Activated naive CD4-positive, alpha-beta T cell treated with anti-CD3 and anti-CD28 coated beads, Interleukin-2, amount 50 U/mL, for 24 hours (primary cell): ENCODE results near the gene PRTG.
"Not testable (repeated sequence)": the region's sequence is repeated elsewhere in the genome, so short reads cannot be mapped to it uniquely, and the experiment has no call there.

Experiments
- H3K27ac Mint-ChIP-seq: one replicate; pipeline ENCODE4 v1.8.0; 2021; ENCODE audit warnings: mild to moderate bottlenecking, mixed read lengths
- H3K27me3 Mint-ChIP-seq: one replicate; pipeline ENCODE4 v1.8.0; 2021; ENCODE audit warnings: mixed read lengths
- H3K36me3 Mint-ChIP-seq: one replicate; pipeline ENCODE4 v1.8.0; 2021; ENCODE audit warnings: mixed read lengths
- H3K4me1 Mint-ChIP-seq: one replicate; pipeline ENCODE4 v1.8.0; 2021; ENCODE audit warnings: mixed read lengths
- H3K4me3 Mint-ChIP-seq: one replicate; pipeline ENCODE4 v1.8.0; 2021; ENCODE audit warnings: mild to moderate bottlenecking, mixed read lengths
- H3K9me3 Mint-ChIP-seq: one replicate; pipeline ENCODE4 v1.8.0; 2021; ENCODE audit warnings: mixed read lengths

Gene PRTG

GRCh38 chr15:55649058-55649423 lies 93.9 kb downstream of the PRTG start:
- Mint-ChIP-seq H3K27me3 (no peaks in the 10 kb centered on the region), H3K27ac (no peak overlapping the region), H3K4me3 (no peak overlapping the region), H3K9me3 (no peaks in the 10 kb centered on the region), H3K36me3 (no peaks in the 10 kb centered on the region), H3K4me1 (no peaks in the 10 kb centered on the region)

GRCh38 chr15:55638764-55639163 lies 104.2 kb downstream of the PRTG start:
- no peaks in the 10 kb centered on the region for H3K36me3 Mint-ChIP-seq
- H3K4me3 Mint-ChIP-seq = no peak overlapping the region
- H3K27me3 Mint-ChIP-seq = peaks cover 4% of the 10 kb centered on the region
- no peak overlapping the region for H3K27ac Mint-ChIP-seq
- no peaks in the 10 kb centered on the region for H3K4me1 Mint-ChIP-seq
- no peaks in the 10 kb centered on the region for H3K9me3 Mint-ChIP-seq

GRCh38 chr15:55637086-55637485 lies 105.9 kb downstream of the PRTG start:
- H3K9me3 Mint-ChIP-seq = no peaks in the 10 kb centered on the region
- H3K27me3 Mint-ChIP-seq = peaks cover 4% of the 10 kb centered on the region
- H3K4me3 Mint-ChIP-seq = no peak overlapping the region
- no peaks in the 10 kb centered on the region for H3K36me3 Mint-ChIP-seq
- no peak overlapping the region for H3K27ac Mint-ChIP-seq
- no peaks in the 10 kb centered on the region for H3K4me1 Mint-ChIP-seq

- peaks cover 5% of the 10 kb centered on the region for H3K27me3 Mint-ChIP-seq
- no peaks in the 10 kb centered on the region for H3K36me3 Mint-ChIP-seq
- no peaks in the 10 kb centered on the region for H3K4me1 Mint-ChIP-seq
- H3K27ac Mint-ChIP-seq = no peak overlapping the region
- no peak overlapping the region for H3K4me3 Mint-ChIP-seq
- H3K9me3 Mint-ChIP-seq = no peaks in the 10 kb centered on the region
Measured at GRCh38 chr15:55633731-55634130, 109.2 kb downstream of the PRTG start.

GRCh38 chr15:55632434-55632833 lies 110.5 kb downstream of the PRTG start:
- Mint-ChIP-seq H3K36me3 (no peaks in the 10 kb centered on the region), H3K9me3 (no peaks in the 10 kb centered on the region), H3K27ac (no peak overlapping the region), H3K4me3 (no peak overlapping the region), H3K27me3 (peaks cover 3% of the 10 kb centered on the region), H3K4me1 (no peaks in the 10 kb centered on the region)

- no peak overlapping the region for H3K4me3 Mint-ChIP-seq
Measured at GRCh38 chr15:55630858-55631257, 112.1 kb downstream of the PRTG start.

GRCh38 chr15:55628369-55628730 lies 114.6 kb downstream of the PRTG start:
- no peaks in the 10 kb centered on the region for H3K4me1 Mint-ChIP-seq
- H3K9me3 Mint-ChIP-seq = no peaks in the 10 kb centered on the region
- peaks cover 3% of the 10 kb centered on the region for H3K27me3 Mint-ChIP-seq
- no peak overlapping the region for H3K27ac Mint-ChIP-seq
- no peak overlapping the region for H3K4me3 Mint-ChIP-seq
- no peaks in the 10 kb centered on the region for H3K36me3 Mint-ChIP-seq

More at GRCh38 chr15:55630858-55631257, 112.1 kb downstream of the PRTG start:
- H3K9me3 Mint-ChIP-seq = no peaks in the 10 kb centered on the region
- no peaks in the 10 kb centered on the region for H3K4me1 Mint-ChIP-seq
- no peaks in the 10 kb centered on the region for H3K36me3 Mint-ChIP-seq
- no peak overlapping the region for H3K27ac Mint-ChIP-seq
- peaks cover 3% of the 10 kb centered on the region for H3K27me3 Mint-ChIP-seq

- H3K4me1 Mint-ChIP-seq = no peaks in the 10 kb centered on the region
- H3K4me3 Mint-ChIP-seq = no peak overlapping the region
- peaks cover 3% of the 10 kb centered on the region for H3K27me3 Mint-ChIP-seq
- no peaks in the 10 kb centered on the region for H3K36me3 Mint-ChIP-seq
- no peaks in the 10 kb centered on the region for H3K9me3 Mint-ChIP-seq
- no peak overlapping the region for H3K27ac Mint-ChIP-seq
Measured at GRCh38 chr15:55627730-55628368, 115.1 kb downstream of the PRTG start.

GRCh38 chr15:55619783-55620182 lies 123.2 kb downstream of the PRTG start:
- peaks cover 7% of the 10 kb centered on the region for H3K27me3 Mint-ChIP-seq
- H3K36me3 Mint-ChIP-seq = no peaks in the 10 kb centered on the region
- no peak overlapping the region for H3K4me3 Mint-ChIP-seq
- no peak overlapping the region for H3K27ac Mint-ChIP-seq
- no peaks in the 10 kb centered on the region for H3K9me3 Mint-ChIP-seq
- no peaks in the 10 kb centered on the region for H3K4me1 Mint-ChIP-seq

- no peaks in the 10 kb centered on the region for H3K36me3 Mint-ChIP-seq
- peaks cover 17% of the 10 kb centered on the region for H3K27me3 Mint-ChIP-seq
- H3K4me1 Mint-ChIP-seq = no peaks in the 10 kb centered on the region
- H3K9me3 Mint-ChIP-seq = no peaks in the 10 kb centered on the region
- H3K4me3 Mint-ChIP-seq = no peak overlapping the region
- no peak overlapping the region for H3K27ac Mint-ChIP-seq
Measured at GRCh38 chr15:55618387-55618786, 124.6 kb downstream of the PRTG start.

GRCh38 chr15:55615445-55615844 lies 127.5 kb downstream of the PRTG start:
- Mint-ChIP-seq H3K36me3 (no peaks in the 10 kb centered on the region), H3K9me3 (no peaks in the 10 kb centered on the region), H3K27me3 (peaks cover 23% of the 10 kb centered on the region), H3K27ac (no peak overlapping the region), H3K4me3 (no peak overlapping the region), H3K4me1 (no peaks in the 10 kb centered on the region)

- H3K36me3 Mint-ChIP-seq = no peaks in the 10 kb centered on the region
- H3K9me3 Mint-ChIP-seq = no peaks in the 10 kb centered on the region
- no peak overlapping the region for H3K27ac Mint-ChIP-seq
- no peaks in the 10 kb centered on the region for H3K4me1 Mint-ChIP-seq
- no peak overlapping the region for H3K4me3 Mint-ChIP-seq
- H3K27me3 Mint-ChIP-seq = peaks cover 21% of the 10 kb centered on the region
Measured at GRCh38 chr15:55613727-55614126, 129.2 kb downstream of the PRTG start.

- Mint-ChIP-seq H3K27ac (no peak overlapping the region), H3K9me3 (peaks cover 11% of the 10 kb centered on the region), H3K4me3 (no peak overlapping the region), H3K27me3 (peaks cover 11% of the 10 kb centered on the region), H3K36me3 (no peaks in the 10 kb centered on the region), H3K4me1 (no peaks in the 10 kb centered on the region)
Measured at GRCh38 chr15:55606214-55606613, 136.7 kb downstream of the PRTG start.

- H3K27me3 Mint-ChIP-seq = peaks cover 14% of the 10 kb centered on the region
- no peak overlapping the region for H3K27ac Mint-ChIP-seq
- no peaks in the 10 kb centered on the region for H3K4me1 Mint-ChIP-seq
- peaks cover 6% of the 10 kb centered on the region for H3K9me3 Mint-ChIP-seq
- H3K36me3 Mint-ChIP-seq = no peaks in the 10 kb centered on the region
- H3K4me3 Mint-ChIP-seq = no peak overlapping the region
Measured at GRCh38 chr15:55601374-55601773, 141.6 kb downstream of the PRTG start.

GRCh38 chr15:55599439-55599838 lies 143.5 kb downstream of the PRTG start:
- Mint-ChIP-seq H3K4me3 (no peak overlapping the region), H3K9me3 (peaks cover 6% of the 10 kb centered on the region), H3K27me3 (peaks cover 14% of the 10 kb centered on the region), H3K27ac (no peak overlapping the region), H3K36me3 (no peaks in the 10 kb centered on the region), H3K4me1 (no peaks in the 10 kb centered on the region)

GRCh38 chr15:55593019-55593418 lies 149.9 kb downstream of the PRTG start:
- not testable (repeated sequence) for H3K4me1 Mint-ChIP-seq, H3K27ac Mint-ChIP-seq, H3K4me3 Mint-ChIP-seq, H3K36me3 Mint-ChIP-seq, H3K9me3 Mint-ChIP-seq
- H3K27me3 Mint-ChIP-seq = peaks cover 18% of the 10 kb centered on the region

- Mint-ChIP-seq H3K27me3 (peaks cover 18% of the 10 kb centered on the region), H3K27ac (no peak overlapping the region), H3K9me3 (no peaks in the 10 kb centered on the region), H3K4me1 (no peaks in the 10 kb centered on the region), H3K4me3 (no peak overlapping the region), H3K36me3 (no peaks in the 10 kb centered on the region)
Measured at GRCh38 chr15:55590788-55591187, 152.2 kb downstream of the PRTG start.
